B cell (primary cell): Measurements from ENCODE around the gene BAZ2B.

Experiments
- EZH2 ChIP-seq: IDR thresholded peaks from 2 replicates; pipeline ENCODE4 v1.6.1; 2012; ENCODE audit warnings: borderline replicate concordance, low read depth, mild to moderate bottlenecking, moderate library complexity, low read length; ENCODE audit not compliant: insufficient read depth, poor library complexity, severe bottlenecking
- TF ChIP-seq, protein P1 (sequence below): fragments of 200-600 bp; IDR thresholded peaks from one replicate; pipeline ENCODE4 v1.8.0; 2022; ENCODE audit warnings: antibody characterized with exemption, mild to moderate bottlenecking

DNA sequence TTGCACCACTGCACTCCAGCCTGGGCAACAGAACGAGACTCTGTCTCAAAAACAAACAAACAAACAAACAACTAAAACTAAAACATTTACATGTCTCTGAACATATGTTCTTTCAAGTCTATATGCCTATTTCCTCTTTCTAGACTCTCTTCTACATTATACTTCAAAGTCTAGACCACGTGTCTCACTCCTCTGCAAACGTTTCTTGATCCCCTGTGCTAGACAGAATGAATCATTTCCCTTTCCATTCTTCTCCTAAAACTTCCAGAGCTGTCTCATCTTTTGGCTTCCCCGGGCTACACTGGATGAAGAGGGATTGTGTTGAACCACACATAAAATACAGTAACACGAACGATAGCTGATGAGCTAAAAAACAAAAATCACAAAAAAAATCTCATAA, 67.1 kb downstream of the BAZ2B start:
- TF ChIP-seq, protein P1, sequence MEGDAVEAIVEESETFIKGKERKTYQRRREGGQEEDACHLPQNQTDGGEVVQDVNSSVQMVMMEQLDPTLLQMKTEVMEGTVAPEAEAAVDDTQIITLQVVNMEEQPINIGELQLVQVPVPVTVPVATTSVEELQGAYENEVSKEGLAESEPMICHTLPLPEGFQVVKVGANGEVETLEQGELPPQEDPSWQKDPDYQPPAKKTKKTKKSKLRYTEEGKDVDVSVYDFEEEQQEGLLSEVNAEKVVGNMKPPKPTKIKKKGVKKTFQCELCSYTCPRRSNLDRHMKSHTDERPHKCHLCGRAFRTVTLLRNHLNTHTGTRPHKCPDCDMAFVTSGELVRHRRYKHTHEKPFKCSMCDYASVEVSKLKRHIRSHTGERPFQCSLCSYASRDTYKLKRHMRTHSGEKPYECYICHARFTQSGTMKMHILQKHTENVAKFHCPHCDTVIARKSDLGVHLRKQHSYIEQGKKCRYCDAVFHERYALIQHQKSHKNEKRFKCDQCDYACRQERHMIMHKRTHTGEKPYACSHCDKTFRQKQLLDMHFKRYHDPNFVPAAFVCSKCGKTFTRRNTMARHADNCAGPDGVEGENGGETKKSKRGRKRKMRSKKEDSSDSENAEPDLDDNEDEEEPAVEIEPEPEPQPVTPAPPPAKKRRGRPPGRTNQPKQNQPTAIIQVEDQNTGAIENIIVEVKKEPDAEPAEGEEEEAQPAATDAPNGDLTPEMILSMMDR, result no peak
- TF ChIP-seq EZH2, result no peak
